GM12872 (cell line): Measurements from ENCODE around the gene PLN.

Experiments used
- TF ChIP-seq, protein P1 (sequence below): IDR thresholded peaks from 3 replicates; pipeline ENCODE4 v1.5.1; 2011; ENCODE audit warnings: low read depth, mild to moderate bottlenecking, low read length, moderate library complexity; ENCODE audit not compliant: insufficient read depth

Gene PLN

DNA sequence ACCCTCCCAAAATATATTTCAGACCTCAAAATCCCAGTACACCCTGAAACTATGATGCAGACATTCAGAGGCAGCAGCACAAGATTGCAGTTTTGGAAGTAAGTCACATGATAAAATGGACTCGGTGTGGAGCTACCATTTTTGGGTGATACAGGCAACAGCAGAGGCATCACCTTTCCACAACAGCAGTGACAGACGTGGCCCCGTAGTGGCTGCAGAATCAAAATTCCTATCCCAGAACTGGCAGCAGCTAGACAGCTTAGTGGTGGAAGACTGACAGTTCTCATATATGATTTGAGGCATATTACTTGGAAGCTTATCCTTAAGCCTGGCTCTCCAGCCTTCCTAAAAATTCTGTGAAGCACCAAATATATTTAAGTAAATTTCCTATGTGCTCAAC lies 19.9 kb downstream of the PLN start:
- TF ChIP-seq, protein P1, sequence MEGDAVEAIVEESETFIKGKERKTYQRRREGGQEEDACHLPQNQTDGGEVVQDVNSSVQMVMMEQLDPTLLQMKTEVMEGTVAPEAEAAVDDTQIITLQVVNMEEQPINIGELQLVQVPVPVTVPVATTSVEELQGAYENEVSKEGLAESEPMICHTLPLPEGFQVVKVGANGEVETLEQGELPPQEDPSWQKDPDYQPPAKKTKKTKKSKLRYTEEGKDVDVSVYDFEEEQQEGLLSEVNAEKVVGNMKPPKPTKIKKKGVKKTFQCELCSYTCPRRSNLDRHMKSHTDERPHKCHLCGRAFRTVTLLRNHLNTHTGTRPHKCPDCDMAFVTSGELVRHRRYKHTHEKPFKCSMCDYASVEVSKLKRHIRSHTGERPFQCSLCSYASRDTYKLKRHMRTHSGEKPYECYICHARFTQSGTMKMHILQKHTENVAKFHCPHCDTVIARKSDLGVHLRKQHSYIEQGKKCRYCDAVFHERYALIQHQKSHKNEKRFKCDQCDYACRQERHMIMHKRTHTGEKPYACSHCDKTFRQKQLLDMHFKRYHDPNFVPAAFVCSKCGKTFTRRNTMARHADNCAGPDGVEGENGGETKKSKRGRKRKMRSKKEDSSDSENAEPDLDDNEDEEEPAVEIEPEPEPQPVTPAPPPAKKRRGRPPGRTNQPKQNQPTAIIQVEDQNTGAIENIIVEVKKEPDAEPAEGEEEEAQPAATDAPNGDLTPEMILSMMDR, result no peak

DNA sequence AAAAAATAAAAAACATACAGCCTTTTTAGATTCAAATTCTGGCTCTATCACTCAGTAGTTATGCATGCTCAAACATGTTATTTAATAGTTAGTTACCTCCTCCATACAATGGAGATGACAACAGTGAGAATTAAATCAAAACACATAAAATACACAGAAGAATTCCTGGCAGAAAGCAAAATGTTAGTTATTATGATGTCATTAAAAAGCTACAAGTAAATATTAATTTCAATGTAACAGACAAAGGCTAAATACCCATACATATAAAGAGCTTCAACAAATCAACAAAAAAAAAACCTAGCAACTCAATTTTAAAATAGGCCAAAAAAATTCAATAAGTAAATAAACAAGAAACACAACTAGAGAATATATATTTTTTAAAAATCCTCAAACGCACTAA lies 21.4 kb downstream of the PLN start:
- TF ChIP-seq, protein P1, result no peak

DNA sequence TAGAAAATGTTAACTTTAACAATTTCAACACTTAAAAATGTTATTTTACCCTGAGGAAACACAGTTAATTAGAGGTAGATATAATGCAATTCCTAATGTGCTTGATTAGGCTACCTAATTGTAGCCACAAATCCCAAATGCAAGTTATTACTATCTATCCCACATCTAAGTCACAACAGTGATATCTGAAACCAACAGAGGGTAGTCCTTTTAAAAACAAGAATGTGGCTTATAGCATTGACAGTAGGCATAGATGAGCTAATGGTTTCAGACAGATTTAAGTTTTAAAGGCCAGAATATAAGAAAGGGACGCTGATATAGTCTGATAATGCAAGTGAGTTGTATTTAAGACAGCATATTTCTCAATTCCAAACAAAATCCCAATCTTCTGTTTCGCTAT lies 23.0 kb downstream of the PLN start:
- TF ChIP-seq, protein P1, result no peak

DNA sequence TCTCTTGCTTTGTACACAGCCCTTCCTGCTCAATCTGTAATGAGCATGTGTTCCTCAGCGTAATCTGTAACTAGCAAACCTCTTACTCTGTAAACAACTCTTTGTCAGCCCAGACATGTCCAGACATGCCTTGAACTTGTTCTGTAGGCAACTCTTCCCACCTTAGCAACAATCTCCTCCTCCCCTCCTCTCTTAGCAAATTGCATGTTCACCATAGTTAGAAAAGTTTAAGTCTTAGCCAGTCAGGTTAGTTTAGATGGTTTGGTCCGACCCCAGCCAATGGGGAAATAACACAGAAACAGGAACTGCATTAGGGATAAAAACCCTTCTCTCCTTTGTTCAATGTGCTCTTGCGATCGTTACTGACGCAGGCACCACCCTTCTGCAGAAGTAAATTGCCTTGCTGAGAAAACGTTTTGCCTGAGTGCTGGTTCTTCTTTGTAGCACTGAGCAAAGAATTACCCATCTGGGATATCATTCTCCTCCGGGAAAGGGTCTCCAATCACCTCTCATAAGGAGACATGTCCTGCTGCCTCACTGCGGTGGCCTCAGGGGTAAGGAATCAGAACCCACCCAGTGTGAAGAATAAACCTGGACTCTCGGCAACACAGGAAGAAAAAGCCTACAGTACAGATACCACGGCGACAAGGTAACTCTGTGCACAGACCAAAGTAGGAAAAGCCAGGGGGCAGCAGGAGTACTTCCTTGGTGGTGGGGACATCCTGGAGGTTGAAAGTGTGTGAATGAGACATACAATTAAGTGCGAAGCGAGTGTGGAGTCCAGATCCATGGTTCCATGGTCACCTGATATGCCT lies 26.2 kb downstream of the PLN start:
- TF ChIP-seq, protein P1, result no peak

DNA sequence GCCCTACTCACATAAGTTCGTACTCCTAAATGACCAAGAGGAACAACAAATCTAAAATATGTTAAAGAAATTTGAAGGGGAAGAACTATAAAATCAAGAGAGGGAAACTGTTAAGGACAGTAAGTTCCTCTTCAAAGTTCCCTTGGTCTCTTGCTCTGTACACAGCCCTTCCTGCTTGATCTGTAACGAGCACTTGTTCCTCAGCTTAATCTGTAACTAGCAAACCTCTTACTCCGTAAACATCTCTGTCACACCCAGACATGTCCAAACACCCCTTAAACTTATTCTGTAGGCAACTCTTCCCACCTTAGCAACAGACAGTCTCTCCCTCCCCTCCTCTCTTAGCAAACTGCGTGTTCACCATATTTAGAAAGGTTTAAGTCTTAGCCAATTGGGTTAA lies 29.9 kb downstream of the PLN start:
- TF ChIP-seq, protein P1, result no peak

DNA sequence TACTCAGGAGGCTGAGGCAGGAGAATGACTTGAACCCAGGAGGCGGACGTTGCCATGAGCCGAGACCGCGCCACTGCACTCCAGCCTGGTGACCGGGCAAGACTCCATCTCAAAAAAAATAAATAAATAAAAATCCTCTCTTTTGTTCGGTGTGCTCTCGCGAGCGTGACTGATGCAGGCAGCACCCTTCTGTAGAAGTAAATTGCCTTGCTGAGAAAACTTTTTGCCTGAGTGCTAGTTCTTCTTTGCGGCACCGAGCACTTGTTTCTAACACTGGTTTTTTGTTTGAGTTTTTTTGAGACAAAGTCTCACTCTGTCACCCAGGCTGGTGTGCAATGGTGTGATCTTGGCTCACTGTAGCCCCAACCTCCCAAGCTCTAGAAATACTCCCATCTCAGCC lies 30.5 kb downstream of the PLN start:
- TF ChIP-seq, protein P1, result no peak

DNA sequence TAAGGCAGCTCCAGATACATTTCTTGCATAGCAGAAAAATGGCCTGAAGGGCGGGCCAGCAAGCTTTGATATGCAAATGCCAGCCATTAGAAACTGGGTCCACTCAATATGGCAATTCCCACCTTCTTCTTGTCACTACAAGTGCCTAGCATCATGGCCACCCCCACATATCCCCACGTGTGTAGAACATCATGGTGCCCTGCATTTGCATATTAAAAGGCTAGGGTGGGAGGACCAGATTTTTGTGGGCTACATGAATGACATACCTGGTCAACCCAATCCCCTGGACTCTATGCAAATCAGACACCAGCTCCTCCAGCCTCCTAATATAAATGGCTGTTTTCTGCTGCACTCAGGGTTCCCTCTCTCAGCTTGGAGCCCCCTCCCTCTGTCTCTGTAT lies 31.7 kb downstream of the PLN start:
- TF ChIP-seq, protein P1, result no peak
